Skeletal muscle satellite cell (primary cell): ENCODE results near the gene PDE1C.

Experiments used
- H3K27me3 ChIP-seq: 2 replicates; pipeline ENCODE4 v1.7.0; 2013; ENCODE audit warnings: low read length; ENCODE audit not compliant: control insufficient read depth, insufficient read depth
- H3K36me3 ChIP-seq: 2 replicates; pipeline ENCODE4 v1.7.0; 2013; ENCODE audit warnings: mild to moderate bottlenecking, control low read depth, low read length; ENCODE audit not compliant: insufficient read depth
- H3K4me1 ChIP-seq: 2 replicates; pipeline ENCODE4 v1.7.0; 2013; ENCODE audit warnings: low read length; ENCODE audit not compliant: control insufficient read depth, insufficient read depth
- H3K4me2 ChIP-seq: 2 replicates; pipeline ENCODE4 v1.7.0; 2013; ENCODE audit warnings: mild to moderate bottlenecking, low read length
- H3K4me3 ChIP-seq: 2 replicates; pipeline ENCODE4 v1.7.0; 2013; ENCODE audit warnings: low read length
- H3K9ac ChIP-seq: 2 replicates; pipeline ENCODE4 v1.7.0; 2013; ENCODE audit warnings: mild to moderate bottlenecking, low read depth, low read length, moderate library complexity
- H3K9me3 ChIP-seq: replicated peaks from 2 replicates; pipeline ENCODE4 v1.7.0; 2013; ENCODE audit warnings: mild to moderate bottlenecking, control low read depth, low read length

PDE1C gene

GRCh38 chr7:32042900-32043299, 27.3 kb downstream of the PDE1C start:
- Histone ChIP-seq H3K4me3 (no peak overlapping the region), H3K4me2 (no peak overlapping the region), H3K4me1 (peaks cover 18% of the 10 kb centered on the region), H3K27me3 (no peaks in the 10 kb centered on the region), H3K36me3 (no peaks in the 10 kb centered on the region), H3K9ac (no peak overlapping the region), H3K9me3 (no peaks in the 10 kb centered on the region)

- Histone ChIP-seq H3K9me3 (no peaks in the 10 kb centered on the region), H3K4me1 (peaks cover 27% of the 10 kb centered on the region), H3K4me2 (no peak overlapping the region), H3K9ac (no peak overlapping the region), H3K4me3 (no peak overlapping the region), H3K27me3 (no peaks in the 10 kb centered on the region), H3K36me3 (no peaks in the 10 kb centered on the region)
Observed at GRCh38 chr7:32039000-32039756, 31.0 kb downstream of the PDE1C start.

- H3K36me3 ChIP-seq, result no peaks in the 10 kb centered on the region
- no peaks in the 10 kb centered on the region for H3K9me3 ChIP-seq
- no peak overlapping the region for H3K9ac ChIP-seq
- H3K4me3 ChIP-seq, result no peak overlapping the region
- no peak overlapping the region for H3K4me2 ChIP-seq
- H3K4me1 ChIP-seq, result peaks cover 13% of the 10 kb centered on the region
- H3K27me3 ChIP-seq, result no peaks in the 10 kb centered on the region
Observed at GRCh38 chr7:32037650-32038198, 32.5 kb downstream of the PDE1C start.

DNA sequence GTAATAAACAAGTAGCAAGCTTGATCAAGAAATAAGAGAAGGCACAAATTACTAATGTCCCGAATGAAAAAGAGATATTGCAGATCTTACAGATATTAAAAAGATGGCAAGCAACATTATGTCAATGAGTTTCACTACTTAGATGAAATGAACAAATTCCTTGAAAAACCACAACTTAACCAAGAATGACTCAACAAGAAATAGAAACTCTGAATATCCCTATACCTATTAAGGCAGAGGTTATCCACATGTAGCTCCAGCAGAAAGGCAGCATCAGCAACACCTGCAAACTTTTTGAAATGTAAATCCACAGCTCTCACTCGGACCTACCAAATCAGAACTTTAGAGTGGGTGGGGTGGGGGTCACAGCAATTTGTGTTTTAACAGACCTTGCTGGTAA, 33.6 kb downstream of the PDE1C start:
- Histone ChIP-seq H3K4me1 (peaks cover 10% of the 10 kb centered on the region), H3K4me3 (no peak overlapping the region), H3K9me3 (no peaks in the 10 kb centered on the region), H3K36me3 (no peaks in the 10 kb centered on the region), H3K27me3 (no peaks in the 10 kb centered on the region), H3K9ac (no peak overlapping the region), H3K4me2 (no peak overlapping the region)

- Histone ChIP-seq H3K4me1 (peaks cover 10% of the 10 kb centered on the region), H3K36me3 (no peaks in the 10 kb centered on the region), H3K4me2 (no peak overlapping the region), H3K4me3 (no peak overlapping the region), H3K27me3 (no peaks in the 10 kb centered on the region), H3K9ac (no peak overlapping the region), H3K9me3 (no peaks in the 10 kb centered on the region)
Observed at GRCh38 chr7:32034052-32034451, 36.2 kb downstream of the PDE1C start.

- no peak overlapping the region for H3K9ac ChIP-seq
- H3K4me2 ChIP-seq, result no peak overlapping the region
- H3K4me1 ChIP-seq, result peaks cover 10% of the 10 kb centered on the region
- H3K36me3 ChIP-seq, result no peaks in the 10 kb centered on the region
- no peaks in the 10 kb centered on the region for H3K27me3 ChIP-seq
- no peak overlapping the region for H3K4me3 ChIP-seq
- H3K9me3 ChIP-seq, result no peaks in the 10 kb centered on the region
Observed at GRCh38 chr7:32033006-32033405, 37.2 kb downstream of the PDE1C start.

GRCh38 chr7:32032211-32032610, 38.0 kb downstream of the PDE1C start:
- no peaks in the 10 kb centered on the region for H3K27me3 ChIP-seq
- H3K4me3 ChIP-seq, result no peak overlapping the region
- H3K9ac ChIP-seq, result no peak overlapping the region
- H3K4me2 ChIP-seq, result no peak overlapping the region
- H3K9me3 ChIP-seq, result no peaks in the 10 kb centered on the region
- H3K4me1 ChIP-seq, result peaks cover 10% of the 10 kb centered on the region
- H3K36me3 ChIP-seq, result no peaks in the 10 kb centered on the region

DNA sequence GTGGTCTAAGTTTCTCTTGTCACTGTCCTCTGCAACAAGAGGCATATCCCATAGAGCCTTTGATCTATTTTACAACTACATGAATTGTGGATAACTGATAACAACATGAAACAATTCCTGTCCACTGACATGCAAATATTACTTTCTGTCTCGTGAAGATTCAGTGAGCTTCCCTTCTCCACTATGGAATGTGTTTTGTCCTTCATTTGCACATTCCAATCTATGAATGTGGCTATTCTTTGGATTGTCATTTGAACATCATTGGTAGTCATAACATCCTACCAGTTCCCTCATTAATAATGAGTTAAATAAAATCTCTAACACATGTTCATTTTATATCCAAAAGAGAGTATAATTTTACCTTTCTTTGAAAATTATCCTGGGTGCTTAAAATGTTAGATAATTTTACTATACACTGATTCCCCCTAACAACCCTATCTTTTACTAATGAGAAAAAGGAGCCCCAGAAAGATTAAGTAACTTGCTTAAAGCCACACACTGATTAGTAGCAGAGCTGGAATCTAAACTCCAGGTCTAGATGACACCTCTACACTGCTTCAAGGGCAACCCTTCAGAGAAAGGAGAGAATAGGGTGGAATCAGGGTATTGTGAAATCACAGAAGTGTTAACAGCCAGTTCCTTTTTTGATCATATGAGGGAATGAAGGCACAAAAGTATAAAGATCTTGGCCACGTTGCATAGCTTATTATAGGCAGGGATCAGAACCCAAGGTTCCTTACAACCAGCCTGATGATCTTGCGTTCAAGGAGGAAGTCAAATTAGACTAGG, 39.1 kb downstream of the PDE1C start:
- H3K27me3 ChIP-seq, result no peaks in the 10 kb centered on the region
- H3K4me3 ChIP-seq, result no peak overlapping the region
- no peak overlapping the region for H3K9ac ChIP-seq
- no peaks in the 10 kb centered on the region for H3K9me3 ChIP-seq
- no peaks in the 10 kb centered on the region for H3K36me3 ChIP-seq
- no peak overlapping the region for H3K4me2 ChIP-seq
- peaks cover 2% of the 10 kb centered on the region for H3K4me1 ChIP-seq

DNA sequence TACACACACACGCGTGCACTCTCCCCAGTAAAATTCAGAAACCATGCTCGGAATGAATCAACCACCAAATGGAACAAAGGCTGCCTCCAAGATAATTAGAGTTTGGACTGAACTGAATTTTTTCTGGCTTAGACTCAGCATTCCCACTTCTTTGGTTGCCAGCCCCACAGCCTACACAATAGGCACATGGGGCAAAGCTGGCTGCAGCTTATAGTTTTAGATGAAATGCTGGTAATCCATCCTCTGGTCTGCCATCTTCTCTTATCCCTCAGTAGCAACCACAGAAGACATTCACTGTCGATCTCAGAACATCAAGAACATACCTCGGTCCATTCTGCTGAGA, 44.2 kb downstream of the PDE1C start:
- Histone ChIP-seq H3K4me1 (no peaks in the 10 kb centered on the region), H3K9ac (no peak overlapping the region), H3K9me3 (no peaks in the 10 kb centered on the region), H3K4me2 (no peak overlapping the region), H3K27me3 (no peaks in the 10 kb centered on the region), H3K4me3 (no peak overlapping the region), H3K36me3 (no peaks in the 10 kb centered on the region)

DNA sequence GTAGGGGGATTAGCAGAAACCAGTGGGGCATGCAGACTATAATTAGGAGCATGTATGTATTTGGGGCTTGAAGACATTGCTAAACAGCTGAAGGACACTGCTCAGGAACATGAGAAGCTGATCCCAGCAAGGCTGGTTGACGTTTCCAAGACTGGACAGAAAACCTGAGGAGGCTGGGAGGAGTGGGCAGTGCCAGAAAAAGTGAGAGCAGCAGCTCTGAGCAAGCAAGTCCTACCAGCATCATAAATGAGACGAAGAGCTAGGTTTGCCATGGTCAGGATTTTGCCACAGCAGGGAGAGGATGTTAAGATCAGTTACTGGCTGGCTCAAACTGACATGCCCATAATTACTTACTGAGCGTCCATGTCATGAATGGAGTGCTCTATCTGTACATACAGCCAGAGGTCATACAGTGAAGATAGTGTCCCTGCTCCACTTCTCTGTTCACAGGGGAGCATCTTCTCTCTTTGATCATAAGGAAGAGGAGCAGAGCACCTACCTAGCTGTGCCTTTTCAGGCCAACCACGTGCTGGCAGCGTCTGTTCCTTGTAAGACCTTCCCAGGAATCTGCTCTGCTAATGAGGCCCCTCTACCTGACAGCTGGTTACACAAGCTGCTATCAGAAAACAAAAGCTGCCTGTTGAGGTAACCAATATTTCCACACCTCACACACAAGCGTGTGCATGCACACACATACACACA, 44.7 kb downstream of the PDE1C start:
- no peak overlapping the region for H3K9ac ChIP-seq
- no peaks in the 10 kb centered on the region for H3K4me1 ChIP-seq
- H3K27me3 ChIP-seq, result no peaks in the 10 kb centered on the region
- H3K4me3 ChIP-seq, result no peak overlapping the region
- H3K4me2 ChIP-seq, result no peak overlapping the region
- H3K9me3 ChIP-seq, result no peaks in the 10 kb centered on the region
- H3K36me3 ChIP-seq, result no peaks in the 10 kb centered on the region

DNA sequence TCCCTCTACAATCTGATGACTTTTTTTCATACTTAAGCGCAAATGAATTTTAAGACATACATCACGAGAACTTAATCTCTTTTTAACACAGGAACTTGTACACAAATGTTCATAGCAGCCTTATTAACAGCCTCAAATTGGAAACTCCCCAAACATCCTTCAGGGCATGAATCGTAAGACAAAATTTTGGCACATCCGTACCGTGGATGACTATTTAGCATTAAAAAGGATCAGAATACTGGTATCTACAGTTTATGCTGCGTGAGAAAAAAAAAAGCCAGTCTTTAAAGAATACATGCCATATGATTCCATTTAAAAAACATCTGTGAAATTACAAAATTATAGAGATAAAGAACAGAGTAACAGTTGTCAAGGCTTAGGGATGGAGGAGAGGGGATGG, 46.8 kb downstream of the PDE1C start:
- Histone ChIP-seq H3K4me3 (no peak overlapping the region), H3K27me3 (no peaks in the 10 kb centered on the region), H3K36me3 (no peaks in the 10 kb centered on the region), H3K4me1 (no peaks in the 10 kb centered on the region), H3K9ac (no peak overlapping the region), H3K4me2 (no peak overlapping the region), H3K9me3 (no peaks in the 10 kb centered on the region)
